Measurements from ENCODE around the gene EPHX1. TPM values are rescaled to one million over a fixed set of nuclear protein-coding genes. Genes with fewer than 3 reads are reported as not detected.

EPHX1 gene
- total and polyA plus RNA-seq, 2 of the 8 experiments (the other 6 are each of a cell fraction or from before 2014, with no cell fraction given): 45.3 to 79.1 TPM

GRCh38 chr1:225762444-225762843 lies 47.5 kb upstream of the EPHX1 start:
- H2AFZ ChIP-seq (ENCODE audit: low read length): no peak overlapping the region
- CTCF ChIA-PET (ENCODE audit: partially characterized antibody): interaction anchor here (0.7 to 1.7 kb wide), 3 partner anchors 8 to 282 kb away, joined by 3 to 4 read pairs (median 3); no protein-coding TSS in a partner anchor
- TF ChIP-seq SP1 (IDR thresholded peaks at IDR 0.05; ENCODE audit: low read depth, low read length) (no peak), ASH2L (IDR thresholded peaks at IDR 0.05; ENCODE audit: low read length) (no peak), RXRA (IDR thresholded peaks at IDR 0.05; ENCODE audit: insufficient read depth, low read depth, low read length) (no peak), SP2 (IDR thresholded peaks at IDR 0.05; ENCODE audit: low read length) (no peak), RBBP5 (IDR thresholded peaks at IDR 0.05; ENCODE audit: borderline replicate concordance, low read depth, low read length) (no peak), CTBP2 (IDR thresholded peaks at IDR 0.05; ENCODE audit: borderline replicate concordance, insufficient read depth, insufficient read length, low read length) (no peak), BACH1 (IDR thresholded peaks at IDR 0.05; ENCODE audit: low read length) (no peak), KDM1A (IDR thresholded peaks at IDR 0.05; ENCODE audit: borderline replicate concordance, low read length) (no peak), FOSL1 (IDR thresholded peaks at IDR 0.05; ENCODE audit: insufficient read depth, low read depth, low read length) (no peak), RNF2 (IDR thresholded peaks at IDR 0.05; ENCODE audit: borderline replicate concordance, low read depth, low read length, missing control alignments, poor library complexity, severe bottlenecking) (no peak), SIRT6 (IDR thresholded peaks at IDR 0.05; ENCODE audit: low read length) (no peak), TBP (IDR thresholded peaks at IDR 0.05; ENCODE audit: low read depth, low read length) (no peak), SRF (IDR thresholded peaks at IDR 0.05; ENCODE audit: low read depth, low read length) (no peak), ATF3 (IDR thresholded peaks at IDR 0.05; ENCODE audit: insufficient read depth, low read depth, low read length) (no peak)

More at GRCh38 chr1:225762444-225762843, 47.5 kb upstream of the EPHX1 start:
- Histone ChIP-seq H2BK5ac (ENCODE audit: low read depth, low read length) (no peak overlapping the region), H3K36me3 (ENCODE audit: control insufficient read depth in 2 of 4, insufficient read depth in 4 of 4, low read length in 3 of 4) (no peaks in the 10 kb centered on the region), H3K79me2 (ENCODE audit: control insufficient read depth in 1 of 2, insufficient read depth in 2 of 2, low read length in 2 of 2) (no peaks in the 10 kb centered on the region), H3K27me3 (replicated peaks in 1 of 4; ENCODE audit: control insufficient read depth in 3 of 4, extremely low read depth in 1 of 4, insufficient read depth in 3 of 4, low read length in 3 of 4) (no peaks in the 10 kb centered on the region), H3K27ac (ENCODE audit: low read depth, low read length) (no peak overlapping the region), H3K56ac (replicated peaks; ENCODE audit: insufficient read length, low read depth, low read length) (no peak overlapping the region), H4K8ac (ENCODE audit: extremely low read depth, insufficient read depth, low read length) (no peak overlapping the region), H4K5ac (ENCODE audit: insufficient read length, low read depth, low read length) (no peak overlapping the region), H3K18ac (ENCODE audit: extremely low read depth, low read length) (no peak overlapping the region), H2BK120ac (replicated peaks; ENCODE audit: low read depth, low read length) (no peak overlapping the region), H3K23ac (ENCODE audit: insufficient read length) (no peak overlapping the region), H2BK20ac (ENCODE audit: low read length) (no peak overlapping the region), H4K20me1 (replicated peaks in 1 of 2; ENCODE audit: control insufficient read depth in 1 of 2, insufficient read depth in 2 of 2, low read length in 2 of 2) (no peaks in the 10 kb centered on the region), H3K14ac (ENCODE audit: insufficient read length) (no peak overlapping the region), H4K91ac (replicated peaks; ENCODE audit: insufficient read length, low read length) (no peak overlapping the region), H3K4me1 (replicated peaks in 1 of 4; ENCODE audit: control insufficient read depth in 3 of 4, insufficient read depth in 4 of 4, low read length in 3 of 4) (peaks cover 0 to 13% (median 6%) of the 10 kb centered on the region in 4 experiments; a peak in 6 of 7 replicates), H2BK15ac (ENCODE audit: low read length) (no peak overlapping the region), H3K9me3 (ENCODE audit: insufficient read depth in 2 of 2, low read depth in 1 of 2, low read length in 1 of 2) (no peaks in the 10 kb centered on the region), H3K4me3 (ENCODE audit: extremely low read depth in 1 of 4, insufficient read depth in 2 of 4, low read depth in 3 of 4, low read length in 4 of 4) (no peak overlapping the region), H2AK5ac (ENCODE audit: low read depth, low read length) (no peak overlapping the region), H2BK12ac (ENCODE audit: low read depth, low read length) (no peak overlapping the region), H3K4me2 (ENCODE audit: insufficient read depth in 1 of 2, low read depth in 2 of 2, low read length in 2 of 2) (0 out of 4 replicates have a peak overlapping the region, but pooled peaks of 1 of the 2 experiments have one; percentile 15), H3K9ac (replicated peaks in 1 of 4; ENCODE audit: extremely low read depth in 1 of 4, low read depth in 3 of 4, low read length in 3 of 4) (no peak overlapping the region), H3K79me1 (ENCODE audit: low read depth, low read length) (no peaks in the 10 kb centered on the region), H3K4ac (replicated peaks; ENCODE audit: insufficient read length, low read depth, low read length) (no peak overlapping the region), H3K23me2 (ENCODE audit: low read depth, low read length) (no peaks in the 10 kb centered on the region)
- POLR2A ChIA-PET (ENCODE audit: partially characterized antibody): interaction anchor here (0.9 to 1.1 kb wide), 3 partner anchors 15 to 48 kb away, joined by 3 read pairs; partner anchors contain the start of genes EPHX1 and SRP9
- DNase-seq (ENCODE audit: low read depth in 1 of 2, low spot score in 2 of 2) (no peak), FAIRE-seq (no peak)
- 86% methylated on average over 5 of the region's 5 CpGs; no CpG with 5 or more reads in 1 of the 2 experiments for WGBS, 2 experiments (ENCODE audit: extremely low coverage in 1 of 2, insufficient coverage in 1 of 2, insufficient read length in 1 of 2, insufficient replicate concordance in 2 of 2, low coverage in 1 of 2, low lambda C conversion rate in 2 of 2, missing lambda C conversion rate in 1 of 2)
